Chondrocyte (in vitro differentiated cells): Measurements from ENCODE around the gene PSG2. TPM values are rescaled to one million over a fixed set of nuclear protein-coding genes. Genes with fewer than 3 reads are reported as not detected.
A peak's percentile ranks its signal among the peaks of the same experiment; 100 is the strongest.
"Not testable (repeated sequence)": the region's sequence is repeated elsewhere in the genome, so short reads cannot be mapped to it uniquely, and the experiment has no call there.

Source experiments
- DNase-seq: peaks from one replicate; pipeline ENCODE4 v3.0.0; 2021; ENCODE audit warnings: mixed read lengths, low spot score
- H3K27ac Mint-ChIP-seq: one replicate; pipeline ENCODE4 v1.8.0; 2021; ENCODE audit warnings: mild to moderate bottlenecking, moderate library complexity, mixed read lengths; ENCODE audit not compliant: unreplicated experiment
- H3K27me3 Mint-ChIP-seq: 2 replicates; pipeline ENCODE4 v1.8.0; 2021; ENCODE audit warnings: low read depth, mixed read lengths
- H3K36me3 Mint-ChIP-seq: 2 replicates; pipeline ENCODE4 v1.8.0; 2021; ENCODE audit warnings: low read depth, mixed read lengths
- H3K4me1 Mint-ChIP-seq: 2 replicates; pipeline ENCODE4 v1.8.0; 2021; ENCODE audit warnings: low read depth, mild to moderate bottlenecking, mixed read lengths
- H3K4me3 Mint-ChIP-seq: one replicate; pipeline ENCODE4 v1.8.0; 2021; ENCODE audit warnings: mild to moderate bottlenecking, moderate library complexity, mixed read lengths; ENCODE audit not compliant: unreplicated experiment
- H3K9me3 Mint-ChIP-seq: 2 replicates; pipeline ENCODE4 v1.8.0; 2021; ENCODE audit warnings: low read depth, mixed read lengths
- total RNA-seq: library from RNA; stranded (reverse); gene quantifications from 3 replicates; pipeline ENCODE4 v1.2.1, GENCODE V29; 2021
- TF ChIP-seq, protein P1 (sequence below): fragments of 200-600 bp; sonication (generic); IDR thresholded peaks from 2 replicates; pipeline ENCODE4 v1.5.0; 2021; ENCODE audit warnings: antibody characterized with exemption, mild to moderate bottlenecking, moderate library complexity

The PSG2 gene
- total RNA-seq, 1 donor from 2014 or later = not detected

DNA sequence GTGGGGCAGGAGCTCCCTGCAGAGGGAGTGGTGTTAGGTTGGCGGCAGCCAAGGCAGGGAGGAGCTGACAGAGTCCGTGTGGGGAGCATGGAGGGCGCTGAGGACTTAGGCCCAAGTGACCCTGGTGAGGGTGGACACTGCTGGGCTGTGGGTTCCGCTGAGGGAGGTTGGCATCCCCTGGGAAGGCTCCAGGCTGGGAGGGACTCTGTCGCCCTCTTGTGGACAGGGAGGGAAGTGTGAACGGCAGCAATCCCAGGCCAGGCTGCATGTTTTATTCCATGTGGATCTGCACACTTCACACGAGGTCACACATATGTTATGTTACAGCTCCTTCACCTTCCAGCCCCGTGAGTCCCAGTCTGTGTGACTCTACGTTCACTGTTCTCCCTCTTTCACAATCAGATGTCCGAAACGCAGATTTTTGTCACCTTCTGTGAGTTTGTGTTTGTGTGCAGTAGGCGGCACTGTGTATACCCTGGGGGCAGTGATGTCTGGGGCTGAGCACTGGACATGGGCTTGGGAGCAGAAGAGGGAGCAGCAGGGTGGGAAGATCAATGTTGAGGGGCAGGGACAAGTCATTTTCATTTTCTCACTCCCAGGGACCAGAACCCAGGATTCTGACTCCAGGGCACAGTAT, 1.8 kb upstream of the PSG2 start:
- not testable (repeated sequence) for H3K27me3 Mint-ChIP-seq, DNase-seq, H3K4me3 Mint-ChIP-seq, H3K36me3 Mint-ChIP-seq, H3K4me1 Mint-ChIP-seq, H3K27ac Mint-ChIP-seq
- H3K9me3 Mint-ChIP-seq = peaks cover 52% of the 10 kb centered on the region
- TF ChIP-seq, protein P1, sequence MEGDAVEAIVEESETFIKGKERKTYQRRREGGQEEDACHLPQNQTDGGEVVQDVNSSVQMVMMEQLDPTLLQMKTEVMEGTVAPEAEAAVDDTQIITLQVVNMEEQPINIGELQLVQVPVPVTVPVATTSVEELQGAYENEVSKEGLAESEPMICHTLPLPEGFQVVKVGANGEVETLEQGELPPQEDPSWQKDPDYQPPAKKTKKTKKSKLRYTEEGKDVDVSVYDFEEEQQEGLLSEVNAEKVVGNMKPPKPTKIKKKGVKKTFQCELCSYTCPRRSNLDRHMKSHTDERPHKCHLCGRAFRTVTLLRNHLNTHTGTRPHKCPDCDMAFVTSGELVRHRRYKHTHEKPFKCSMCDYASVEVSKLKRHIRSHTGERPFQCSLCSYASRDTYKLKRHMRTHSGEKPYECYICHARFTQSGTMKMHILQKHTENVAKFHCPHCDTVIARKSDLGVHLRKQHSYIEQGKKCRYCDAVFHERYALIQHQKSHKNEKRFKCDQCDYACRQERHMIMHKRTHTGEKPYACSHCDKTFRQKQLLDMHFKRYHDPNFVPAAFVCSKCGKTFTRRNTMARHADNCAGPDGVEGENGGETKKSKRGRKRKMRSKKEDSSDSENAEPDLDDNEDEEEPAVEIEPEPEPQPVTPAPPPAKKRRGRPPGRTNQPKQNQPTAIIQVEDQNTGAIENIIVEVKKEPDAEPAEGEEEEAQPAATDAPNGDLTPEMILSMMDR = peak; percentile 43

GRCh38 chr19:43083721-43084120, 1.2 kb upstream of the PSG2 start:
- H3K9me3 Mint-ChIP-seq = peaks cover 52% of the 10 kb centered on the region
- not testable (repeated sequence) for H3K4me1 Mint-ChIP-seq, DNase-seq, H3K27me3 Mint-ChIP-seq, H3K27ac Mint-ChIP-seq, H3K36me3 Mint-ChIP-seq, H3K4me3 Mint-ChIP-seq

DNA sequence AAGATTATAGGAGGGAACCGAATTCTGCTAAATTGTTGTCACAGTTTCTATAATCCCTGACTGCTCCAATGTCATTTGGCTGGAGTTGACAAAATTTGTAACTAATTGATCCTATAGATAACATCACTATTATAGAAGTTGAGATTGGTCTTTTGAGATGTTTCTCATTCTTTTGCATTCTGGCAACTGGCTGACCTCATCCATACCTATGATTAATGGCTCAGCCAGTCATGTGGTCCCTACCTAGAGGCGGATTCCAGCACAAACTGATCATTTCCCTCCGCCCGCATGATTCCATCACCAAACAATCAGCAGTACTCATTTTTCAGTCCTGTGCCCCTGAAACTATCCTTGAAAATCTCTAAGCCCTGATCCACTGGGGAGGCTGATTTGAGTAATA, 4.2 kb downstream of the PSG2 start:
- Mint-ChIP-seq H3K4me1 (no peaks in the 10 kb centered on the region), H3K36me3 (no peaks in the 10 kb centered on the region), H3K27me3 (no peaks in the 10 kb centered on the region), H3K4me3 (no peak overlapping the region), H3K27ac (no peak overlapping the region), H3K9me3 (peaks cover 39% of the 10 kb centered on the region)
- TF ChIP-seq, protein P1 = no peak
- DNase-seq = no peak

- not testable (repeated sequence) for H3K27ac Mint-ChIP-seq, DNase-seq, H3K36me3 Mint-ChIP-seq, H3K27me3 Mint-ChIP-seq, H3K4me1 Mint-ChIP-seq, H3K4me3 Mint-ChIP-seq
- peaks cover 39% of the 10 kb centered on the region for H3K9me3 Mint-ChIP-seq
Measured at GRCh38 chr19:43077881-43078280, 4.6 kb downstream of the PSG2 start.

GRCh38 chr19:43062418-43062817, 20.1 kb downstream of the PSG2 start:
- not testable (repeated sequence) for H3K4me1 Mint-ChIP-seq, DNase-seq, H3K27me3 Mint-ChIP-seq, H3K4me3 Mint-ChIP-seq, H3K36me3 Mint-ChIP-seq, H3K27ac Mint-ChIP-seq
- peaks cover 54% of the 10 kb centered on the region for H3K9me3 Mint-ChIP-seq

DNA sequence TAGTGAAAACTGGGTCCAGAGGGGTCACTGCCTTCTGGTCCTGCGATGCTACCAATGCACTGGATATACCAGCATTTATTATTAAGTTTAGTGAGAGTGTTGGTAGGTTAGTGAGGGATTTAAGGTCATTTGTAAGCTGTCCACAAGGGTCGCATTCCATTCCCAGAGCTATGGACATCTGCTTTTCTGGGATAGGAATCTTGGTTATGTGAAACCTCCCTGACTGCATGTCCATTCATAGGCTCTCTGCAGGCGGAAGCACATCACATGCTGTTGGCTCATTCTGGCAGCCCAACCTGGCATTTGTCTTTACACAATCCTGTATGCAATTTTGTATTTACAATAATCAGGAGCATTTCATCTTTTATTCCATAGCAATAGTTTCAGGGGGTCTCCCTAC, 21.2 kb downstream of the PSG2 start:
- not testable (repeated sequence) for H3K27me3 Mint-ChIP-seq, H3K4me3 Mint-ChIP-seq, H3K27ac Mint-ChIP-seq, H3K4me1 Mint-ChIP-seq, DNase-seq, H3K36me3 Mint-ChIP-seq
- peaks cover 60% of the 10 kb centered on the region for H3K9me3 Mint-ChIP-seq

DNA sequence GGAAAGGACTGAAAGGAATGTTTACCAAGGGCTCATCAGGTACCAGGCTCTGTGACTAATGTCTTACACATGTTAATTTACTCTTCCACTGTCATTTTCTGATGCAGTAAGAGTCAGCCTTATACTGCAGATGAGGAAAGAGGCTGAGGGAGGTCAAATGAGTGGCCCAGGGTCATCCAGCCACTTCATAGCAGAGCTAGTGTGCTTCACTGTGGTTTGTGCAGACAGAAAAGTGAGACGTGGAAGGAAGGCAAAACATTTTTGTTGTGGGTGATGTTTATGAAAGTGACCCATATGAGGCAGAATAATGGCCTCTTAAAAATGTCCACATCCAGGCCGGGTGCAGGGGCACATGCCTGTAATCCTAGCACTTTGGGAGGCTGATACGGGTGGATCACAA, 22.2 kb downstream of the PSG2 start:
- peaks cover 61% of the 10 kb centered on the region for H3K9me3 Mint-ChIP-seq
- not testable (repeated sequence) for H3K27me3 Mint-ChIP-seq, H3K4me1 Mint-ChIP-seq, DNase-seq, H3K27ac Mint-ChIP-seq, H3K4me3 Mint-ChIP-seq, H3K36me3 Mint-ChIP-seq

DNA sequence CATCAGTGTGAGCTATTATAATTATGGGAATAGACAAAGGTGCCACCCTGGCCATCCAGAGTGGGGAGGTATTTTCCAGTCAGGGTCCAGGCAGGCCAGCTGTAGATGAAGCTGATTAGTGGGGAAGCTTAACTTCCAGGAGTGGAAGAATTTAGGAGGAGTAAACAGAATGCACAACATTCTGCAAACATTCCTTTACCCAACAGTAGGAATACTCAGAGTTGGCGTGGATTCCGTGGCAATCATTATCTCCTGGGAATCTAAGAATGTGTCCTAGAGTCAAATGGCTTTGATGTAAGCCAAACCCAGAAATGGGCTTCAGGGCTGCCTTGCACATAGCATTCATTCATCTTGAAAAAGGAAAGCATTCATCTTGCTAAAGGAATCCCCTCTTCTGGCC, 23.0 kb downstream of the PSG2 start:
- H3K27ac Mint-ChIP-seq, H3K4me1 Mint-ChIP-seq, H3K27me3 Mint-ChIP-seq, DNase-seq, H3K4me3 Mint-ChIP-seq, H3K36me3 Mint-ChIP-seq: not testable (repeated sequence)
- H3K9me3 Mint-ChIP-seq = peaks cover 67% of the 10 kb centered on the region

DNA sequence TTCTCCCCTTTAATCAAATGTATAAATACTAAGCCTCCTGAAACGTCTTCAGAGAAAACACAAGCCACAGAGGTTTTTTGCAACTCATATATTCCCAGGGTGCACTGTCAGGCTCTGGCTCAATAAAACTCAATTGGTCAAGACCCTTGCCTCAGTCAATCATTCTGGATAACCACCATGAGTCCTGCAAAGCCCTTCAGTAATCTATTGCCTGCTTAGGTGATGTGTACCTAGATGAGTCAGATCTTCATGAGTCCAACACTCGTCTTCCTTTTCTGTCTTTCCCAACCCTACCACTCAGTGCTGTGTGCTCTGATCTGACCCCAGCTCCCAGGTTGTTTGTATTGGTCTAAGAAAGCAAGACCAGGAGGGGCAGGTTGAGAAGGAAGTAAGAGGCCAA, 24.1 kb downstream of the PSG2 start:
- not testable (repeated sequence) for H3K27me3 Mint-ChIP-seq, H3K4me3 Mint-ChIP-seq, H3K4me1 Mint-ChIP-seq, H3K36me3 Mint-ChIP-seq, H3K27ac Mint-ChIP-seq, DNase-seq
- H3K9me3 Mint-ChIP-seq = peaks cover 72% of the 10 kb centered on the region

- H3K27me3 Mint-ChIP-seq, DNase-seq, H3K27ac Mint-ChIP-seq, H3K36me3 Mint-ChIP-seq, H3K4me3 Mint-ChIP-seq, H3K4me1 Mint-ChIP-seq: not testable (repeated sequence)
- H3K9me3 Mint-ChIP-seq = peaks cover 23% of the 10 kb centered on the region
Measured at GRCh38 chr19:43047966-43048365, 34.5 kb downstream of the PSG2 start.

DNA sequence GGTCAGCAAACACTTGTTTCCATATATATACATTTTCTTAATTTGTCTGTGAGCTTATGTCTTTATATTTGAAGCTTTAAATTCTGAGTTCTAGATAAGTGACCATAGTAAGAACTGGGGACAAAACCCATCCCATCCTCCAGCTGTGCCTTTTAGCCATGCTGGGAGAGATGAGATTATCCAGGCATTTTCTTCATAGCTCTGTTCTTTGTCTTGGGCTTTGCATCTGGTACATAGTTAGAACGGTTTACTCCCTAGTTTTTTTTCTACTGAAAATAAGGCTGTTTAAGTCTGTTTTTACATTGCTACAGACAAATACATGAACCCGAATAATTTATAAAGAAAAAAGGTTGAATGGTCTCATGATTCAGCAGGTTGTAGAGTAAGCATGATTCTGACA, 35.9 kb downstream of the PSG2 start:
- H3K27ac Mint-ChIP-seq, H3K36me3 Mint-ChIP-seq, H3K27me3 Mint-ChIP-seq, H3K4me3 Mint-ChIP-seq, H3K4me1 Mint-ChIP-seq, DNase-seq: not testable (repeated sequence)
- H3K9me3 Mint-ChIP-seq = peaks cover 34% of the 10 kb centered on the region
